Spleen (tissue), 11 donors: ENCODE data around the gene CYP4F11. TPM values are rescaled to one million over a fixed set of nuclear protein-coding genes. Genes with fewer than 3 reads are reported as not detected.
"Not testable (repeated sequence)": the region's sequence is repeated elsewhere in the genome, so short reads cannot be mapped to it uniquely, and the experiment has no call there.

Experiments used
- DNase-seq: peaks from one replicate; pipeline ENCODE4 v3.0.0-alpha.2; 2020
- H3K27ac ChIP-seq, 8 donors: fragments of 200-600 bp; sonication (generic) in 7 of 8; 1 replicate in 4 of 8; 2 replicates in 4 of 8; pipeline versions ENCODE4 v1.5.0 to v1.8.0; 2016 to 2021; ENCODE audit warnings: inconsistent platforms in 4 of 8, mild to moderate bottlenecking in 4 of 8, moderate library complexity in 1 of 8
- H3K27me3 ChIP-seq, 7 donors: fragments of 200-600 bp; sonication (generic) in 6 of 7; replicated peaks in 1 of 7; 1 replicate in 4 of 7; 2 replicates in 3 of 7; pipeline versions ENCODE4 v1.5.0 to v1.8.0; 2016 to 2021; ENCODE audit warnings: inconsistent platforms in 3 of 7, mild to moderate bottlenecking in 1 of 7
- H3K36me3 ChIP-seq, 6 donors: fragments of 200-600 bp; sonication (generic) in 5 of 6; 1 replicate in 4 of 6; 2 replicates in 2 of 6; pipeline versions ENCODE4 v1.5.0 to v1.8.0; 2016 to 2021; ENCODE audit warnings: inconsistent platforms in 2 of 6
- H3K4me1 ChIP-seq, 6 donors: fragments of 200-600 bp; sonication (generic) in 5 of 6; 1 replicate in 3 of 6; 2 replicates in 3 of 6; pipeline versions ENCODE4 v1.5.0 to v1.8.0; 2016 to 2021; ENCODE audit warnings: inconsistent platforms in 3 of 6
- H3K4me3 ChIP-seq, 8 donors: fragments of 200-600 bp; sonication (generic) in 7 of 8; 1 replicate in 4 of 8; 2 replicates in 4 of 8; pipeline versions ENCODE4 v1.5.0 to v1.8.0; 2016 to 2021; ENCODE audit warnings: inconsistent platforms in 4 of 8, mild to moderate bottlenecking in 4 of 8, moderate library complexity in 2 of 8
- H3K9me3 ChIP-seq, 8 donors: fragments of 200-600 bp; sonication (generic) in 7 of 8; 1 replicate in 4 of 8; 2 replicates in 4 of 8; pipeline versions ENCODE4 v1.5.0 to v1.8.0; 2016 to 2021; ENCODE audit warnings: inconsistent platforms in 4 of 8
- CTCF ChIP-seq, 11 experiments: fragments of 200-600 bp in 7 of 11; fragments of 450-650 bp in 4 of 11; sonication (generic) in 4 of 11; IDR thresholded peaks in 8 of 11; conservative IDR thresholded peaks in 3 of 11; 1 replicate in 7 of 11; 2 replicates in 4 of 11; pipeline versions ENCODE4 v1.4.0 to v1.8.0; 2016 to 2021; ENCODE audit warnings: antibody characterized with exemption in 11 of 11, inconsistent platforms in 4 of 11, mild to moderate bottlenecking in 1 of 11
- POLR2A ChIP-seq, 3 donors: fragments of 450-650 bp; IDR thresholded peaks; one replicate each; pipeline ENCODE4 v1.5.1; 2017; ENCODE audit warnings: antibody characterized with exemption in 3 of 3, mild to moderate bottlenecking in 1 of 3
- POLR2AphosphoS5 ChIP-seq, 3 donors: sonication (generic); formaldehyde crosslinking; IDR thresholded peaks; one replicate each; pipeline ENCODE4 v1.5.1; 2017; ENCODE audit warnings: antibody characterized with exemption in 3 of 3
- WGBS, 5 donors: extraction: QIAGEN DNeasy Blood & Tissue Kit in 3 of 5; methylation state at CpG; one replicate each; pipeline versions ENCODE4 v1.1.5 to v1.1.7; 2013 to 2018; 5-methylcytosine and 5-hydroxymethylcytosine counted together
- intact Hi-C: fragments of 100-400 bp; cut with DNase I; formaldehyde crosslinking; loops from one replicate; pipeline ENCODE4 v1.15.0; 2023; ENCODE audit warnings: low total_unique reads
- polyA plus RNA-seq, 3 donors: library from polyadenylated mRNA; stranded (reverse); fragments of 200-250 nt; gene quantifications; one replicate each; pipeline ENCODE4 v1.2.1, GENCODE V29; 2013
- total RNA-seq, 7 donors: library from RNA; depleted of rRNA in 3 of 7; stranded (reverse); fragments of >200 nt in 3 of 7; fragmentation: NEBNext Ultra II Directional in 4 of 7; extraction: Animal tissue kit (Norgen Biotek cat#: 25700) in 4 of 7; gene quantifications; one replicate each; pipeline versions ENCODE4 v1.1.0 to v1.2.1, GENCODE V29; 2016 to 2021
- donor health status: healthy with polysubstance abuse.
- donor health status: DM: no; HTN: no; CAD: no; lungs with moderate emphysema.
- donor health status: DM: no; HTN: no; CAD: no.
- donor health status: Bipolar disorder and iron deficiency.
- donor health status: healthy.
- donor health status: DM: no; HTN: no; CAD: no.
- donor health status: DM: yes; HTN: yes; CAD: no.

CYP4F11 gene
- total and polyA plus RNA-seq, 10 donors = 0.07 to 4.9 (median 1.7) TPM; not detected in 2

GRCh38 chr19:15874821-15875474 lies 59.4 kb downstream of the CYP4F11 start:
- Histone ChIP-seq H3K9me3 (peaks cover 0 to 3% (median 0%) of the 10 kb centered on the region in 8 donors), H3K27me3 (peaks cover 0 to 69% (median 10%) of the 10 kb centered on the region in 7 donors), H3K27ac (no peak overlapping the region), H3K4me3 (no peak overlapping the region), H3K4me1 (peaks cover 0 to 19% (median 4%) of the 10 kb centered on the region in 6 donors), H3K36me3 (no peaks in the 10 kb centered on the region)
- 17 to 26% (median 18%) methylated on average over 4 of the region's 4 CpGs for WGBS, 5 donors
- DNase-seq = no peak
- TF ChIP-seq POLR2AphosphoS5 (IDR thresholded peaks at IDR 0.05) = no peak
- intact Hi-C loops = no loop called here

GRCh38 chr19:15873771-15874170 lies 60.6 kb downstream of the CYP4F11 start:
- H3K9me3 ChIP-seq, intact Hi-C loops, H3K27ac ChIP-seq, DNase-seq, H3K36me3 ChIP-seq, H3K4me3 ChIP-seq: not testable (repeated sequence)
- WGBS, 5 donors = 80 to 91% (median 87%) methylated on average over 6 of the region's 6 CpGs
- Histone ChIP-seq H3K4me1 (peaks cover 0 to 31% (median 4%) of the 10 kb centered on the region in 6 donors), H3K27me3 (peaks cover 0 to 57% (median 0%) of the 10 kb centered on the region in 7 donors)

GRCh38 chr19:15871570-15871969 lies 62.8 kb downstream of the CYP4F11 start:
- peaks cover 0 to 53% (median 0%) of the 10 kb centered on the region in 7 donors for H3K27me3 ChIP-seq
- TF ChIP-seq POLR2AphosphoS5 (IDR thresholded peaks at IDR 0.05) (peak in 1 of 3 donors; percentile 26), CTCF (IDR thresholded peaks at IDR 0.05 in 8 of 11, conservative IDR thresholded peaks at IDR 0.05 in 3 of 11) (no peak)
- H3K27ac ChIP-seq = no peak overlapping the region
- H3K9me3 ChIP-seq = peaks cover 0 to 3% (median 0%) of the 10 kb centered on the region in 8 donors
- peaks cover 0 to 32% (median 4%) of the 10 kb centered on the region in 6 donors for H3K4me1 ChIP-seq
- peak overlapping the region in 1 of 8 donors; percentile 38 for H3K4me3 ChIP-seq
- WGBS, 5 donors = 1 to 18% (median 8%) methylated on average over 7 to 11 of the region's 11 CpGs
- DNase-seq = peak; percentile 78
- intact Hi-C loops = no loop called here
- no peaks in the 10 kb centered on the region for H3K36me3 ChIP-seq

- TF ChIP-seq CTCF (IDR thresholded peaks at IDR 0.05 in 8 of 11, conservative IDR thresholded peaks at IDR 0.05 in 3 of 11) (no peak), POLR2AphosphoS5 (IDR thresholded peaks at IDR 0.05) (no peak)
- H3K4me3 ChIP-seq = no peak overlapping the region
- peaks cover 0 to 3% (median 0%) of the 10 kb centered on the region in 8 donors for H3K9me3 ChIP-seq
- no peaks in the 10 kb centered on the region for H3K36me3 ChIP-seq
- no peak for DNase-seq
- H3K27me3 ChIP-seq = peaks cover 0 to 39% (median 0%) of the 10 kb centered on the region in 7 donors
- peaks cover 0 to 32% (median 4%) of the 10 kb centered on the region in 6 donors for H3K4me1 ChIP-seq
- 39 to 77% (median 56%) methylated on average over 9 of the region's 9 CpGs for WGBS, 5 donors
- intact Hi-C loops = loop anchor here (5.0 kb wide), 1 partner anchor 243 kb away; no protein-coding TSS in a partner anchor
- no peak overlapping the region for H3K27ac ChIP-seq
These were observed 64.5 kb downstream of the CYP4F11 start for GRCh38 chr19:15869873-15870272.

GRCh38 chr19:15869109-15869555 lies 65.2 kb downstream of the CYP4F11 start:
- Histone ChIP-seq H3K27ac (no peak overlapping the region), H3K36me3 (no peaks in the 10 kb centered on the region), H3K4me1 (peaks cover 0 to 32% (median 4%) of the 10 kb centered on the region in 6 donors), H3K4me3 (no peak overlapping the region), H3K9me3 (no peaks in the 10 kb centered on the region), H3K27me3 (peaks cover 0 to 37% (median 0%) of the 10 kb centered on the region in 7 donors)
- WGBS, 5 donors = 2 to 15% (median 9%) methylated on average over 3 of the region's 3 CpGs
- intact Hi-C loops = loop anchor here (5.0 kb wide), 1 partner anchor 242 kb away; no protein-coding TSS in a partner anchor
- TF ChIP-seq POLR2A (IDR thresholded peaks at IDR 0.05) (no peak), CTCF (IDR thresholded peaks at IDR 0.05 in 8 of 11, conservative IDR thresholded peaks at IDR 0.05 in 3 of 11) (peak in 9 of 11 experiments; percentile 28 to 61 (median 56)), POLR2AphosphoS5 (IDR thresholded peaks at IDR 0.05) (no peak)
- DNase-seq = no peak
